ENCODE measurements around the gene MLLT3. TPM values are rescaled to one million over a fixed set of nuclear protein-coding genes. Genes with fewer than 3 reads are reported as not detected.

Gene MLLT3
- total RNA-seq, 1 experiment from 2014 or later = 21.6 TPM

DNA sequence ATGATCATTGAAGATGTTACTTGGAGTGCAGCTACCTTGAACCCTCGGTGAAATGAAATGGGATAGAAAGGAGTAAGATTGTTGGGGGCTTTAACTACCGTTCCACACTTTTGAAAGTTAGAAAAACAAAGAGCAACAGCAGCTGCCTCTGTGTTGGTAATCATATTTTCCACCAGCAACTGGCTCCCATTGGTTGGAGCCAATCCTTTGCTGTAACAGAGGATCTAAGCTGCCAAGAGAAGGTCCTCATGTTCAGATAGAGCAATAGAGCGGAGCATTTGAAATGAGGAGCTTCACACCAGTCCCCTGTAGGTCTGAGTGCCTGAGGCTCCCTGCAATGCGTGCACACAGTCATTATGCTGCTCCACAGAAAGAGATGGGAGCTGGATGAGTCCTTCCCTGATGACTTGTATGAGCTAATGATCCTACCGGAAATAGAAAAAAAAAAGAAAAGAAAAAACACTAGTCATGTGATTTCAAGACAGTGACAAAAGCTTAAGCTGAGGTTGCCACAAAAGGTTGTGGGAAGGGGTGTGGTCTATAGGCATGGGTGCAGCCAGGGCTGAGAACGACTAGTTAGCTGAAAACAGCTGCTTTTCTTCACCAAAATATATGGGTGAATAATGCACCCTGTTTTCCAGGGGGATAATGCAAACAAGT is 300.7 kb downstream of the MLLT3 start:
- Histone ChIP-seq H3K36me3 (ENCODE audit: low read depth) (no peaks in the 10 kb centered on the region), H3K4me1 (replicated peaks; ENCODE audit: insufficient read depth) (no peaks in the 10 kb centered on the region), H3K4me3 (no peak overlapping the region), H3K4me2 (no peak overlapping the region), H3F3A (ENCODE audit: insufficient read depth, low read depth) (no peaks in the 10 kb centered on the region), H3K9me3 (ENCODE audit: insufficient read depth, low read depth) (no peaks in the 10 kb centered on the region), H3K27ac (no peak overlapping the region), H3K79me2 (ENCODE audit: low read depth) (no peaks in the 10 kb centered on the region), H3K9me2 (ENCODE audit: insufficient read depth) (no peaks in the 10 kb centered on the region), H4K20me1 (ENCODE audit: insufficient read depth) (no peaks in the 10 kb centered on the region), H2AFZ (no peak overlapping the region), H3K27me3 (ENCODE audit: insufficient read depth, low read depth) (no peaks in the 10 kb centered on the region)
- intact Hi-C loops (cut with micrococcal nuclease; ENCODE audit: unreplicated experiment) = no loop called here
- CTCF ChIA-PET = interaction anchor here (0.5 kb wide), 1 partner anchor 97 kb away, joined by 11 read pairs; no protein-coding TSS in a partner anchor
- no TSS peak for BruUV-seq (replicated peaks)
- POLR2A ChIA-PET (ENCODE audit: unreplicated experiment) = no interaction called here
- no peak for DNase-seq
- no peak for TF ChIP-seq EZH2 (IDR thresholded peaks at IDR 0.05; ENCODE audit: low read depth)
- TF ChIP-seq CTCF (conservative IDR thresholded peaks at IDR 0.05) = no peak

DNA sequence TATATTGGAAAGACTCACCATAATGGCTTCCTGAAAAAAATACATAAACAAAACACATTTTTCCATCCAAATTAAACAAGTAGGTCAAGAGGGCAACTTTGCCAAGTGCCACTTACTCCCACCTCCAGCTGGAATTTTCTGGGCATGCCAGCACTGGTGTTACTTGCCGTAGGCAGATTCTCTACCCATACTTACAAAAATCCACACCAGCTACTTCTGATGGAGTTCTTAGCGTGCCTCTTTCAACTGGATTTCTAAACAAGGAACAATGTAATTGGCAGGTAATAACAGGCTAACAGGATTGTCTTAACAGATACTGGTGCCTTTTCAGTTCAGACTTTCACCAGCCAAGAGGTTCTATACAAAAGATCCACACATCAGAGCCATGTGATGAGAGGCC is 301.4 kb downstream of the MLLT3 start:
- Histone ChIP-seq H3K9me2 (ENCODE audit: insufficient read depth) (no peaks in the 10 kb centered on the region), H3K4me1 (replicated peaks; ENCODE audit: insufficient read depth) (no peaks in the 10 kb centered on the region), H3F3A (ENCODE audit: insufficient read depth, low read depth) (no peaks in the 10 kb centered on the region), H3K79me2 (ENCODE audit: low read depth) (no peaks in the 10 kb centered on the region), H3K36me3 (ENCODE audit: low read depth) (no peaks in the 10 kb centered on the region), H3K4me2 (no peak overlapping the region), H2AFZ (no peak overlapping the region), H3K4me3 (no peak overlapping the region), H3K27me3 (ENCODE audit: insufficient read depth, low read depth) (no peaks in the 10 kb centered on the region), H3K9me3 (ENCODE audit: insufficient read depth, low read depth) (no peaks in the 10 kb centered on the region), H4K20me1 (ENCODE audit: insufficient read depth) (no peaks in the 10 kb centered on the region), H3K27ac (no peak overlapping the region)
- BruUV-seq (replicated peaks) = no TSS peak
- POLR2A ChIA-PET (ENCODE audit: unreplicated experiment) = no interaction called here
- intact Hi-C loops (cut with micrococcal nuclease; ENCODE audit: unreplicated experiment) = no loop called here
- no peak for TF ChIP-seq EZH2 (IDR thresholded peaks at IDR 0.05; ENCODE audit: low read depth)
- no peak for TF ChIP-seq CTCF (conservative IDR thresholded peaks at IDR 0.05)
- DNase-seq = no peak
- CTCF ChIA-PET = no interaction called here

GRCh38 chr9:20319641-20320337 is 302.5 kb downstream of the MLLT3 start:
- Histone ChIP-seq H3K36me3 (ENCODE audit: low read depth) (no peaks in the 10 kb centered on the region), H3K4me3 (no peak overlapping the region), H2AFZ (no peak overlapping the region), H4K20me1 (ENCODE audit: insufficient read depth) (no peaks in the 10 kb centered on the region), H3K4me2 (no peak overlapping the region), H3K4me1 (replicated peaks; ENCODE audit: insufficient read depth) (no peaks in the 10 kb centered on the region), H3K9me3 (ENCODE audit: insufficient read depth, low read depth) (no peaks in the 10 kb centered on the region), H3K79me2 (ENCODE audit: low read depth) (no peaks in the 10 kb centered on the region), H3K27ac (no peak overlapping the region), H3K27me3 (ENCODE audit: insufficient read depth, low read depth) (no peaks in the 10 kb centered on the region), H3K9me2 (ENCODE audit: insufficient read depth) (no peaks in the 10 kb centered on the region), H3F3A (ENCODE audit: insufficient read depth, low read depth) (no peaks in the 10 kb centered on the region)
- DNase-seq = no peak
- TF ChIP-seq CTCF (conservative IDR thresholded peaks at IDR 0.05) (no peak), EZH2 (IDR thresholded peaks at IDR 0.05; ENCODE audit: low read depth) (no peak)
- intact Hi-C loops (cut with micrococcal nuclease; ENCODE audit: unreplicated experiment) = no loop called here
- ChIA-PET CTCF (no interaction called here), POLR2A (ENCODE audit: unreplicated experiment) (no interaction called here)
- no TSS peak for BruUV-seq (replicated peaks)
